HCT116 (cell line): Measurements from ENCODE around the gene NEUROD2. TPM values are rescaled to one million over a fixed set of nuclear protein-coding genes. Genes with fewer than 3 reads are reported as not detected.

Experiments
- ATAC-seq: fragments of 200-7000 bp; cut with Tn5 transposase; 2 replicates; pipeline ENCODE4 v1.9.1; 2020; ENCODE audit warnings: mild to moderate bottlenecking, moderate library complexity
- BruUV-seq: library from RNA; stranded (reverse); fragments of 400-500 nt; replicated peaks from 2 replicates; lab custom pipeline; 2021; lab: Mats Ljungman, UMichigan
- CTCF ChIA-PET: fragments of 300-600 bp; sonication (Branson Sonifier 250); formaldehyde crosslinking; loops from one replicate; lab custom pipeline; 2021; ENCODE audit warnings: antibody characterized with exemption; lab: Charles Lee
- POLR2A ChIA-PET: fragments of 300-600, 350-600 bp; sonication (Branson Sonifier 250); formaldehyde crosslinking; loops from one replicate; lab custom pipeline; 2021; ENCODE audit warnings: antibody characterized with exemption; lab: Charles Lee
- RAD21 ChIA-PET, 2 experiments: fragments of 300-600 bp; sonication (Branson Sonifier 250); formaldehyde crosslinking; loops; one replicate each; lab custom pipeline; 2023; ENCODE audit warnings: low total read pairs in 2 of 2; ENCODE audit not compliant: uncharacterized antibody in 2 of 2, unreplicated experiment in 2 of 2, low non-redundant PET in 1 of 2; lab: Charles Lee
- DNase-seq: peaks from one replicate; pipeline ENCODE4 v3.0.0-alpha.2; 2010; ENCODE audit warnings: low read depth, low spot score
- H2AFZ ChIP-seq: fragments of 200-600 bp; shearing (Covaris generic), sonication (generic); 2 replicates; pipeline ENCODE4 v1.6.1; 2017; ENCODE audit warnings: low read depth, mixed run types, mixed read lengths, antibody characterized with exemption, low read length; ENCODE audit not compliant: poor library complexity, severe bottlenecking
- H3K27ac ChIP-seq: 2 replicates; pipeline ENCODE4 v1.5.1; 2012; ENCODE audit warnings: low read depth, low read length
- H3K27me3 ChIP-seq: fragments of 200-600 bp; sonication (generic); 2 replicates; pipeline ENCODE4 v1.6.1; 2016; ENCODE audit warnings: mixed run types, low read length, mixed read lengths; ENCODE audit not compliant: insufficient read depth
- H3K36me3 ChIP-seq, 2 experiments: fragments of 200-500 bp in 1 of 2; fragments of 200-600 bp in 1 of 2; sonication (Bioruptor generic) in 1 of 2; sonication (generic) in 1 of 2; 2 replicates each; pipeline versions ENCODE4 v1.5.1 to v1.6.1; 2014 to 2016; ENCODE audit warnings: low read length in 2 of 2, inconsistent platforms in 1 of 2, mixed read lengths in 1 of 2, mixed run types in 1 of 2; ENCODE audit not compliant: insufficient read depth in 2 of 2, control insufficient read depth in 1 of 2
- H3K4me1 ChIP-seq, 2 experiments: fragments of 200-600 bp in 1 of 2; sonication (generic) in 1 of 2; 2 replicates each; pipeline versions ENCODE4 v1.5.1 to v1.6.1; 2012 to 2017; ENCODE audit warnings: low read length in 2 of 2, inconsistent platforms in 1 of 2, mild to moderate bottlenecking in 1 of 2, mixed read lengths in 1 of 2, mixed run types in 1 of 2, moderate library complexity in 1 of 2; ENCODE audit not compliant: insufficient read depth in 2 of 2, control insufficient read depth in 1 of 2
- H3K4me2 ChIP-seq: fragments of 200-600 bp; sonication (generic); 2 replicates; pipeline ENCODE4 v1.6.1; 2017; ENCODE audit warnings: mixed run types, low read length, mixed read lengths
- H3K4me3 ChIP-seq, 2 experiments: fragments of 200-600 bp in 1 of 2; sonication (generic) in 1 of 2; replicated peaks in 1 of 2; 2 replicates each; pipeline ENCODE4 v1.5.1; 2011 to 2016; ENCODE audit warnings: low read length in 2 of 2, control low read depth in 1 of 2, low read depth in 1 of 2, mild to moderate bottlenecking in 1 of 2, mixed read lengths in 1 of 2, mixed run types in 1 of 2
- H3K79me2 ChIP-seq: fragments of 200-600 bp; sonication (generic); 2 replicates; pipeline ENCODE4 v1.6.1; 2017; ENCODE audit warnings: mild to moderate bottlenecking, mixed run types, low read length, moderate library complexity, mixed read lengths; ENCODE audit not compliant: insufficient read depth
- H3K9ac ChIP-seq: fragments of 200-600 bp; sonication (generic); 2 replicates; pipeline ENCODE4 v1.6.1; 2016; ENCODE audit warnings: low read length, mixed read lengths
- H3K9me2 ChIP-seq: fragments of 200-600 bp; sonication (generic), shearing (Covaris generic); 2 replicates; pipeline ENCODE4 v1.6.1; 2017; ENCODE audit warnings: mixed run types, mild to moderate bottlenecking, moderate library complexity; ENCODE audit not compliant: insufficient read depth
- H3K9me3 ChIP-seq, 2 experiments: fragments of 200-500 bp in 1 of 2; fragments of 200-600 bp in 1 of 2; sonication (Bioruptor generic) in 1 of 2; sonication (generic) in 1 of 2; 2 replicates each; pipeline ENCODE4 v1.6.1; 2014 to 2017; ENCODE audit warnings: low read length in 2 of 2, mixed read lengths in 2 of 2, inconsistent platforms in 1 of 2, low read depth in 1 of 2, mild to moderate bottlenecking in 1 of 2, mixed run types in 1 of 2, moderate library complexity in 1 of 2; ENCODE audit not compliant: control insufficient read depth in 1 of 2, insufficient read depth in 1 of 2
- H4K20me1 ChIP-seq: fragments of 200-600 bp; sonication (generic), shearing (Covaris generic); 2 replicates; pipeline ENCODE4 v1.6.1; 2017; ENCODE audit warnings: mixed run types, mild to moderate bottlenecking, moderate library complexity; ENCODE audit not compliant: insufficient read depth
- ATF3 ChIP-seq: IDR thresholded peaks from 2 replicates; pipeline ENCODE4 v1.6.1; 2012
- EGR1 ChIP-seq: IDR thresholded peaks from 2 replicates; pipeline ENCODE4 v1.6.1; 2012; ENCODE audit warnings: low read depth
- ELF1 ChIP-seq: IDR thresholded peaks from 2 replicates; pipeline ENCODE4 v1.6.1; 2012; ENCODE audit warnings: low read depth, borderline replicate concordance
- EZH2 ChIP-seq: fragments of 200-600 bp; sonication (generic); IDR thresholded peaks from 2 replicates; pipeline ENCODE4 v1.6.1; 2017; ENCODE audit warnings: antibody characterized with exemption, mixed run types
- EZH2phosphoT487 ChIP-seq: fragments of 200-600 bp; IDR thresholded peaks from 2 replicates; pipeline ENCODE4 v1.6.1; 2018; ENCODE audit warnings: antibody characterized with exemption, borderline replicate concordance
- FOSL1 ChIP-seq: IDR thresholded peaks from 2 replicates; pipeline ENCODE4 v1.6.1; 2012; ENCODE audit warnings: low read depth
- JUND ChIP-seq: IDR thresholded peaks from 2 replicates; pipeline ENCODE4 v1.6.1; 2012
- MAX ChIP-seq: IDR thresholded peaks from 2 replicates; pipeline ENCODE4 v1.6.1; 2012
- POLR2A ChIP-seq: IDR thresholded peaks from 2 replicates; pipeline ENCODE4 v1.7.0; 2011; ENCODE audit warnings: borderline replicate concordance; ENCODE audit not compliant: insufficient read depth, insufficient read length; ENCODE audit errors: extremely low read depth
- POLR2AphosphoS5 ChIP-seq: IDR thresholded peaks from 2 replicates; pipeline ENCODE4 v1.6.1; 2011; ENCODE audit warnings: mild to moderate bottlenecking, low read depth, low read length, moderate library complexity
- RAD21 ChIP-seq: IDR thresholded peaks from 2 replicates; pipeline ENCODE4 v1.6.1; 2012; ENCODE audit warnings: low read depth, mild to moderate bottlenecking
- SIN3A ChIP-seq: IDR thresholded peaks from 2 replicates; pipeline ENCODE4 v1.6.1; 2012; ENCODE audit warnings: low read depth
- SP1 ChIP-seq: IDR thresholded peaks from 2 replicates; pipeline ENCODE4 v1.6.1; 2012; ENCODE audit warnings: low read depth
- SRF ChIP-seq: IDR thresholded peaks from 2 replicates; pipeline ENCODE4 v1.6.1; 2012; ENCODE audit warnings: low read depth
- TCF7L2 ChIP-seq: IDR thresholded peaks from 2 replicates; pipeline ENCODE4 v1.7.0; 2011; ENCODE audit warnings: borderline replicate concordance, inconsistent platforms; ENCODE audit not compliant: insufficient read depth, insufficient read length; ENCODE audit errors: extremely low read depth
- YY1 ChIP-seq: IDR thresholded peaks from 2 replicates; pipeline ENCODE4 v1.6.1; 2011; ENCODE audit warnings: low read length, low read depth, moderate library complexity, mild to moderate bottlenecking; ENCODE audit not compliant: insufficient replicate concordance; ENCODE audit errors: extremely low read depth
- ZBTB33 ChIP-seq: IDR thresholded peaks from 2 replicates; pipeline ENCODE4 v1.6.1; 2011; ENCODE audit warnings: mild to moderate bottlenecking, low read length, moderate library complexity; ENCODE audit not compliant: insufficient replicate concordance; ENCODE audit errors: extremely low read depth
- ZFX ChIP-seq: fragments of 450-650 bp; IDR thresholded peaks from 2 replicates; pipeline ENCODE4 v1.6.1; 2017
- ZNF274 ChIP-seq: fragments of 200-500 bp; sonication (Bioruptor generic); IDR thresholded peaks from 2 replicates; pipeline ENCODE4 v1.6.1; 2014; ENCODE audit warnings: mild to moderate bottlenecking, low read depth, low read length, inconsistent platforms
- intact Hi-C: fragments of 100-400 bp; cut with micrococcal nuclease; formaldehyde crosslinking; loops from 2 replicates; pipeline ENCODE4 v1.10.0; 2022
- total RNA-seq: library from RNA; stranded (reverse); gene quantifications from one replicate; pipeline ENCODE4 v1.2.1, GENCODE V29; 2021; ENCODE audit not compliant: unreplicated experiment

The NEUROD2 gene
- total RNA-seq, 1 experiment from 2014 or later, result not detected

- POLR2A ChIA-PET, result interaction anchor here (0.6 kb wide), 1 partner anchor 362 kb away, joined by 3 read pairs; the partner anchor contains the start of gene RPL19
- intact Hi-C loops, result no loop called here
- H3K9ac ChIP-seq, result no peak overlapping the region
- no peak overlapping the region for H3K4me2 ChIP-seq
- no peak overlapping the region for H3K4me3 ChIP-seq
- RAD21 ChIA-PET, result no interaction called here
- TF ChIP-seq ZNF274, result no peak
- no peak for TF ChIP-seq SRF
- no peak for TF ChIP-seq ZFX
- no peak for TF ChIP-seq FOSL1
- TF ChIP-seq POLR2AphosphoS5, result no peak
- TF ChIP-seq YY1, result no peak
- no peak for TF ChIP-seq EZH2phosphoT487
- no peak for TF ChIP-seq POLR2A
- no peak for TF ChIP-seq EGR1
- no peak for TF ChIP-seq MAX
- no peaks in the 10 kb centered on the region for H3K36me3 ChIP-seq
- BruUV-seq, result no TSS peak
- H3K4me1 ChIP-seq, result no peaks in the 10 kb centered on the region
- no peaks in the 10 kb centered on the region for H3K9me2 ChIP-seq
- no peak for DNase-seq
- CTCF ChIA-PET, result interaction anchor here (1.9 kb wide), 1 partner anchor 14 kb away, joined by 6 read pairs; no protein-coding TSS in a partner anchor
- H3K27me3 ChIP-seq, result no peaks in the 10 kb centered on the region
- no peak for ATAC-seq
- H4K20me1 ChIP-seq, result no peaks in the 10 kb centered on the region
- H3K27ac ChIP-seq, result no peak overlapping the region
- H3K79me2 ChIP-seq, result no peaks in the 10 kb centered on the region
- H3K9me3 ChIP-seq, result no peaks in the 10 kb centered on the region
- no peak overlapping the region for H2AFZ ChIP-seq
Measured at GRCh38 chr17:39562395-39562794, 45.3 kb downstream of the NEUROD2 start.

GRCh38 chr17:39556423-39556822, 51.3 kb downstream of the NEUROD2 start:
- ChIA-PET POLR2A (no interaction called here), CTCF (no interaction called here), RAD21 (no interaction called here)
- no peak for DNase-seq
- no TSS peak for BruUV-seq
- H3K4me2 ChIP-seq, result no peak overlapping the region
- no peaks in the 10 kb centered on the region for H3K9me2 ChIP-seq
- no peaks in the 10 kb centered on the region for H3K79me2 ChIP-seq
- no peak overlapping the region for H3K9ac ChIP-seq
- no peak overlapping the region for H3K4me3 ChIP-seq
- no peaks in the 10 kb centered on the region for H3K9me3 ChIP-seq
- ATAC-seq, result no peak
- TF ChIP-seq EZH2phosphoT487, result no peak
- no peak for TF ChIP-seq JUND
- no peak for TF ChIP-seq SRF
- TF ChIP-seq SP1, result no peak
- TF ChIP-seq YY1, result no peak
- no peak for TF ChIP-seq ATF3
- TF ChIP-seq POLR2AphosphoS5, result no peak
- TF ChIP-seq ELF1, result no peak
- TF ChIP-seq TCF7L2, result no peak
- no peak for TF ChIP-seq ZNF274
- TF ChIP-seq EZH2, result no peak
- no peak for TF ChIP-seq RAD21
- TF ChIP-seq FOSL1, result no peak
- no peak for TF ChIP-seq EGR1
- no peak for TF ChIP-seq POLR2A
- no peak for TF ChIP-seq SIN3A
- no peak for TF ChIP-seq ZBTB33
- H2AFZ ChIP-seq, result no peak overlapping the region
- H4K20me1 ChIP-seq, result no peaks in the 10 kb centered on the region
- peaks cover 0 to 9% of the 10 kb centered on the region in 2 experiments; a peak in 2 of 4 replicates for H3K4me1 ChIP-seq
- H3K27ac ChIP-seq, result no peak overlapping the region
- no peaks in the 10 kb centered on the region for H3K27me3 ChIP-seq
- peaks cover 3 to 5% of the 10 kb centered on the region in 2 experiments; a peak in 2 of 4 replicates for H3K36me3 ChIP-seq
- intact Hi-C loops, result no loop called here
